Trophoblast cell (in vitro differentiated cells and primary cell): Measurements from ENCODE around the gene PPP2R2D.
"Not testable (repeated sequence)": the region's sequence is repeated elsewhere in the genome, so short reads cannot be mapped to it uniquely, and the experiment has no call there.

Experiments used
- DNase-seq, 2 donors: peaks; one replicate each; pipeline ENCODE4 v3.0.0-alpha.2; 2016
- H2AFZ ChIP-seq: 2 replicates; pipeline ENCODE4 v1.6.1; 2013; ENCODE audit warnings: low read length, moderate library complexity, mild to moderate bottlenecking; ENCODE audit not compliant: insufficient read depth, poor library complexity
- H2AK5ac ChIP-seq: 2 replicates; pipeline ENCODE4 v1.6.1; 2013; ENCODE audit warnings: mild to moderate bottlenecking, low read length
- H2BK120ac ChIP-seq: 2 replicates; pipeline ENCODE4 v1.6.1; 2013; ENCODE audit warnings: low read length, mild to moderate bottlenecking, moderate library complexity; ENCODE audit not compliant: insufficient read depth, poor library complexity
- H2BK12ac ChIP-seq: 2 replicates; pipeline ENCODE4 v1.6.1; 2013; ENCODE audit warnings: mild to moderate bottlenecking, low read length, moderate library complexity
- H2BK5ac ChIP-seq: 2 replicates; pipeline ENCODE4 v1.6.1; 2013; ENCODE audit warnings: low read length, low read depth, moderate library complexity, mild to moderate bottlenecking; ENCODE audit not compliant: poor library complexity
- H3K14ac ChIP-seq: 2 replicates; pipeline ENCODE4 v1.6.1; 2013; ENCODE audit warnings: mild to moderate bottlenecking, low read length
- H3K18ac ChIP-seq: 2 replicates; pipeline ENCODE4 v1.6.1; 2013; ENCODE audit warnings: mild to moderate bottlenecking, low read length
- H3K23ac ChIP-seq: 2 replicates; pipeline ENCODE4 v1.6.1; 2013; ENCODE audit warnings: low read length
- H3K27ac ChIP-seq: 2 replicates; pipeline ENCODE4 v1.5.1; 2013; ENCODE audit warnings: low read depth, mild to moderate bottlenecking, inconsistent platforms, low read length, moderate library complexity
- H3K27me3 ChIP-seq: 2 replicates; pipeline ENCODE4 v1.6.1; 2013; ENCODE audit warnings: inconsistent platforms, mild to moderate bottlenecking, low read length, moderate library complexity; ENCODE audit not compliant: insufficient read depth
- H3K36me3 ChIP-seq, 2 experiments: 1 replicate in 1 of 2; 2 replicates in 1 of 2; pipeline ENCODE4 v1.6.1; 2013; ENCODE audit warnings: low read length in 2 of 2, mild to moderate bottlenecking in 2 of 2, moderate library complexity in 1 of 2; ENCODE audit not compliant: insufficient read depth in 2 of 2, control insufficient read depth in 1 of 2
- H3K4ac ChIP-seq: 2 replicates; pipeline ENCODE4 v1.6.1; 2013; ENCODE audit warnings: low read depth, mild to moderate bottlenecking, low read length, moderate library complexity
- H3K4me1 ChIP-seq, 2 experiments: 1 replicate in 1 of 2; 2 replicates in 1 of 2; pipeline ENCODE4 v1.6.1; 2013; ENCODE audit warnings: low read length in 2 of 2, mild to moderate bottlenecking in 2 of 2, moderate library complexity in 1 of 2; ENCODE audit not compliant: insufficient read depth in 2 of 2, control insufficient read depth in 1 of 2
- H3K4me2 ChIP-seq: 2 replicates; pipeline ENCODE4 v1.6.1; 2013; ENCODE audit warnings: inconsistent platforms, mild to moderate bottlenecking, low read length, moderate library complexity
- H3K4me3 ChIP-seq: 2 replicates; pipeline ENCODE4 v1.5.1; 2013; ENCODE audit warnings: mild to moderate bottlenecking, low read depth, low read length, inconsistent platforms
- H3K79me1 ChIP-seq: one replicate; pipeline ENCODE4 v1.6.1; 2013; ENCODE audit warnings: low read length
- H3K79me2 ChIP-seq: 2 replicates; pipeline ENCODE4 v1.6.1; 2013; ENCODE audit warnings: low read length, mild to moderate bottlenecking; ENCODE audit not compliant: control insufficient read depth, insufficient read depth, poor library complexity
- H3K9ac ChIP-seq: 2 replicates; pipeline ENCODE4 v1.6.1; 2013; ENCODE audit warnings: mild to moderate bottlenecking, low read length
- H3K9me3 ChIP-seq: 2 replicates; pipeline ENCODE4 v1.6.1; 2013; ENCODE audit warnings: low read depth, mild to moderate bottlenecking, control low read depth, inconsistent platforms, low read length; ENCODE audit not compliant: insufficient read depth
- H4K12ac ChIP-seq: 2 replicates; pipeline ENCODE4 v1.6.1; 2013; ENCODE audit warnings: low read depth, mild to moderate bottlenecking, low read length, moderate library complexity
- H4K8ac ChIP-seq: 2 replicates; pipeline ENCODE4 v1.6.1; 2013; ENCODE audit warnings: low read depth, mild to moderate bottlenecking, low read length, moderate library complexity
- H4K91ac ChIP-seq: one replicate; pipeline ENCODE4 v1.6.1; 2013; ENCODE audit warnings: low read depth, mild to moderate bottlenecking, low read length, moderate library complexity
- WGBS: extraction: QIAGEN DNeasy Blood & Tissue Kit; methylation state at CpG from one replicate; pipeline ENCODE4 v1.1.7; 2013; ENCODE audit warnings: missing lambda C conversion rate; ENCODE audit not compliant: insufficient read length, insufficient coverage; ENCODE audit errors: extremely low coverage; 5-methylcytosine and 5-hydroxymethylcytosine counted together

The PPP2R2D gene

GRCh38 chr10:131917496-131917895, 16.7 kb downstream of the PPP2R2D start:
- not testable (repeated sequence) for H2BK5ac ChIP-seq, H3K4me1 ChIP-seq, H3K4ac ChIP-seq, H3K4me2 ChIP-seq, H3K23ac ChIP-seq, H2BK120ac ChIP-seq, H2AFZ ChIP-seq, DNase-seq, H4K91ac ChIP-seq, H2AK5ac ChIP-seq, H3K27me3 ChIP-seq, H3K14ac ChIP-seq, H3K79me2 ChIP-seq, H4K12ac ChIP-seq, H3K4me3 ChIP-seq, H3K18ac ChIP-seq, H2BK12ac ChIP-seq, H4K8ac ChIP-seq, H3K9me3 ChIP-seq, H3K27ac ChIP-seq, H3K79me1 ChIP-seq, H3K9ac ChIP-seq, H3K36me3 ChIP-seq
- WGBS = no CpG with 5 or more reads among the region's 11 CpGs

GRCh38 chr10:131919461-131919860, 18.7 kb downstream of the PPP2R2D start:
- WGBS = no CpG with 5 or more reads among the region's 14 CpGs
- not testable (repeated sequence) for H2AFZ ChIP-seq, DNase-seq, H3K27me3 ChIP-seq, H3K4me2 ChIP-seq, H3K4me3 ChIP-seq, H3K9me3 ChIP-seq, H3K36me3 ChIP-seq, H3K9ac ChIP-seq, H3K18ac ChIP-seq, H2BK5ac ChIP-seq, H3K14ac ChIP-seq, H4K8ac ChIP-seq, H3K79me1 ChIP-seq, H3K4me1 ChIP-seq, H3K79me2 ChIP-seq, H2BK120ac ChIP-seq, H2AK5ac ChIP-seq, H3K23ac ChIP-seq, H3K4ac ChIP-seq, H2BK12ac ChIP-seq, H4K91ac ChIP-seq, H4K12ac ChIP-seq, H3K27ac ChIP-seq

GRCh38 chr10:131920151-131920550, 19.3 kb downstream of the PPP2R2D start:
- Histone ChIP-seq H3K79me2 (peaks cover 7% of the 10 kb centered on the region), H2AFZ (no peak overlapping the region), H3K9ac (no peak overlapping the region), H2BK120ac (no peak overlapping the region), H3K79me1 (peaks cover 3% of the 10 kb centered on the region), H4K8ac (no peak overlapping the region), H3K4me1 (peaks cover 0 to under 1% of the 10 kb centered on the region in 2 experiments), H2AK5ac (no peak overlapping the region), H4K12ac (no peak overlapping the region), H3K4ac (no peak overlapping the region), H3K27me3 (no peaks in the 10 kb centered on the region), H2BK12ac (no peak overlapping the region), H3K9me3 (no peaks in the 10 kb centered on the region), H4K91ac (no peak overlapping the region), H3K14ac (no peak overlapping the region), H3K23ac (no peak overlapping the region), H3K36me3 (peaks cover 0 to 1% of the 10 kb centered on the region in 2 experiments), H3K4me2 (no peak overlapping the region), H3K27ac (no peak overlapping the region), H3K4me3 (no peak overlapping the region), H3K18ac (no peak overlapping the region), H2BK5ac (no peak overlapping the region)
- DNase-seq = no peak
- WGBS = no CpG with 5 or more reads among the region's 11 CpGs

- Histone ChIP-seq H3K23ac (no peak overlapping the region), H3K14ac (no peak overlapping the region), H3K9me3 (no peaks in the 10 kb centered on the region), H2AK5ac (no peak overlapping the region), H3K9ac (no peak overlapping the region), H3K79me1 (peaks cover 3% of the 10 kb centered on the region), H3K4me2 (no peak overlapping the region), H3K4ac (no peak overlapping the region), H3K27me3 (no peaks in the 10 kb centered on the region), H4K8ac (no peak overlapping the region), H2AFZ (no peak overlapping the region), H3K36me3 (peaks cover 0 to 1% of the 10 kb centered on the region in 2 experiments), H4K91ac (no peak overlapping the region), H2BK12ac (no peak overlapping the region), H2BK120ac (no peak overlapping the region), H3K18ac (no peak overlapping the region), H3K27ac (no peak overlapping the region), H4K12ac (no peak overlapping the region), H3K79me2 (peaks cover 6% of the 10 kb centered on the region), H3K4me3 (no peak overlapping the region), H2BK5ac (no peak overlapping the region), H3K4me1 (no peaks in the 10 kb centered on the region)
- no peak for DNase-seq
- no CpG with 5 or more reads among the region's 5 CpGs for WGBS
Observed at GRCh38 chr10:131920693-131921092, 19.9 kb downstream of the PPP2R2D start.
